GM18519 (cell line): ENCODE measurements around the gene PHACTR1.

Source experiments
- ATAC-seq: cut with Tn5 transposase; IDR thresholded peaks from one replicate; pipeline ENCODE4 v1.9.1; 2021; ENCODE audit warnings: mild to moderate bottlenecking, moderate library complexity; ENCODE audit not compliant: unreplicated experiment, low FRiP score

Gene PHACTR1

GRCh38 chr6:12844284-12845223, 128.0 kb downstream of the PHACTR1 start:
- no peak for ATAC-seq

- no peak for ATAC-seq
These were observed 128.8 kb downstream of the PHACTR1 start for GRCh38 chr6:12845224-12846004.

- ATAC-seq = no peak
These were observed 132.6 kb downstream of the PHACTR1 start for GRCh38 chr6:12848964-12849808.

- ATAC-seq = no peak
These were observed 133.2 kb downstream of the PHACTR1 start for GRCh38 chr6:12849809-12850198.

GRCh38 chr6:12851123-12851695, 134.6 kb downstream of the PHACTR1 start:
- no peak for ATAC-seq

- ATAC-seq = no peak
These were observed 145.0 kb downstream of the PHACTR1 start for GRCh38 chr6:12861603-12862002.

GRCh38 chr6:12865117-12865516, 148.6 kb downstream of the PHACTR1 start:
- ATAC-seq = no peak

GRCh38 chr6:12865671-12866181, 149.2 kb downstream of the PHACTR1 start:
- no peak for ATAC-seq

- no peak for ATAC-seq
These were observed 150.0 kb downstream of the PHACTR1 start for GRCh38 chr6:12866422-12867029.

GRCh38 chr6:12869816-12870432, 153.4 kb downstream of the PHACTR1 start:
- no peak for ATAC-seq

GRCh38 chr6:12873691-12874090, 157.1 kb downstream of the PHACTR1 start:
- ATAC-seq = no peak

- ATAC-seq = no peak
These were observed 158.5 kb downstream of the PHACTR1 start for GRCh38 chr6:12875051-12875450.

GRCh38 chr6:12878741-12879140, 162.2 kb downstream of the PHACTR1 start:
- no peak for ATAC-seq

GRCh38 chr6:12882761-12883290, 166.3 kb downstream of the PHACTR1 start:
- ATAC-seq = no peak

- ATAC-seq = no peak
These were observed 168.4 kb downstream of the PHACTR1 start for GRCh38 chr6:12884983-12885382.

- ATAC-seq = no peak
These were observed 170.6 kb downstream of the PHACTR1 start for GRCh38 chr6:12886961-12887775.

GRCh38 chr6:12890171-12890790, 173.7 kb downstream of the PHACTR1 start:
- ATAC-seq = no peak

- ATAC-seq = no peak
These were observed 175.0 kb downstream of the PHACTR1 start for GRCh38 chr6:12891595-12891994.
